ENCODE results near the gene WWC2. TPM values are rescaled to one million over a fixed set of nuclear protein-coding genes. Genes with fewer than 3 reads are reported as not detected.

WWC2 gene
- total RNA-seq, 2 donors from 2014 or later: 5.8 to 6.3 TPM

DNA sequence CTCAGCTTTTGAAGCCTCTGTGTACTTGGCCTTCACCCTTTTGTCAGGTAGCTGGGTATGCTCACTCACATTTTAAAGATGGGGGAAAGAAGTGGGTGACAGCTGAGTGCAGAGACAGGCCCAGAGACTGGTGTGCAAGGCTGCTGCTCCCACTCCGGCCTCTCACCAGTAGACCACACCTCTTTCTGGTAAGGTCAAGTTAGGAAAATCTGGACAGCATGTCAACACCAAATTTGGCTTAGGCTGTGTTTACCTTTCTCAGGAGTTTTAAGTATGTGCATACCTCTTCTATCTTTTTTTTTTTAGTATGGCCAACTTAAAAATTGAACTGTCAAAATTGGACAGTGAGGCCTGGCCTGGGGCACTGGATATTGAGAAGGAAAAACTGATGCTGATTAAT, 154.4 kb downstream of the WWC2 start:
- ATAC-seq: no peak
- Mint-ChIP-seq H3K36me3 (ENCODE audit: low read depth) (no peaks in the 10 kb centered on the region), H3K4me3 (no peak overlapping the region), H3K4me1 (no peaks in the 10 kb centered on the region), H3K27me3 (no peaks in the 10 kb centered on the region), H3K27ac (no peak overlapping the region)
- DNase-seq: no peak
- H3K9me3 ChIP-seq (ENCODE audit: control insufficient read depth, low read length, poor library complexity, severe bottlenecking): no peaks in the 10 kb centered on the region

DNA sequence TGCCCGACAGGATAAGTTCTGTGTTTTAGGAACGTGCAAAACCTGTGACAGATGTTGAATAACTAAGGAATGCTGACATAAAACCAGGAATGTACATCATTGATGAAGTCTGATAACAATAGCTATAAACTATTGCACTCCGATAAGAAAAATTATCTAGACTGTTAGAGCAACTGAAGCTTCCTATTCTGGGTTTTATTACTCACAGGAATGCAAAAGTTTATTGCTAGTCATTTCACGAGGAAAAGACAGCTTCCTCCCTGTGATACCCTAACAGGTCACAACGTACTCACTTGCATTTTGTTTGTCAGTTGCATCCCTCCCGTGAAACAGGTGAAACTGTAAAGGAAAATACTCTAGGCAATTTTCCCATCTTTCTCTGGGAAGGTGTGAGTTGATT, 155.1 kb downstream of the WWC2 start:
- ATAC-seq (no peak), DNase-seq (no peak)
- Mint-ChIP-seq H3K36me3 (ENCODE audit: low read depth) (no peaks in the 10 kb centered on the region), H3K27ac (no peak overlapping the region), H3K27me3 (no peaks in the 10 kb centered on the region), H3K4me3 (no peak overlapping the region), H3K4me1 (no peaks in the 10 kb centered on the region)
- H3K9me3 ChIP-seq (ENCODE audit: control insufficient read depth, low read length, poor library complexity, severe bottlenecking): no peaks in the 10 kb centered on the region

DNA sequence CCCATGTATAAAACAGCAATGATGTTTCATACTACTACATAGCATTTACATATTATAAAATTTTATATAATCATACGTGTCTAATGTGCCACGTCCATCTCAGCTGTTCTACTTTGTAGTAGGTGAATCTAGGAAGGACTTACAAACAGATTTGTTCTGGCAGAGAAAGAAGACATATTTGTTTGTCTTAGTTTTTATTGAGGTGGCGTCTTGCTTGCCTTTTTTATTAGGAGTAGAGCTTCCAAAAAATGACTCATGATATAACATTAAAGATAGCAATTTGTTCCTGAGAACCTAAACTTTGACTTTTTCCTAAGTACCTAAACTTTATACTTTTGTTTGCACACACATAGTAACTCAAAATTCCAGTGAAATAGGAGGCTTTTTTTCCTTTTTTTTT, 156.4 kb downstream of the WWC2 start:
- H3K27me3 Mint-ChIP-seq: no peaks in the 10 kb centered on the region
- ATAC-seq: no peak
- no peaks in the 10 kb centered on the region for H3K4me1 Mint-ChIP-seq
- no peak for DNase-seq
- no peak overlapping the region for H3K27ac Mint-ChIP-seq
- H3K4me3 Mint-ChIP-seq: no peak overlapping the region
- no peaks in the 10 kb centered on the region for H3K9me3 ChIP-seq (ENCODE audit: control insufficient read depth, low read length, poor library complexity, severe bottlenecking)
- H3K36me3 Mint-ChIP-seq (ENCODE audit: low read depth): no peaks in the 10 kb centered on the region

DNA sequence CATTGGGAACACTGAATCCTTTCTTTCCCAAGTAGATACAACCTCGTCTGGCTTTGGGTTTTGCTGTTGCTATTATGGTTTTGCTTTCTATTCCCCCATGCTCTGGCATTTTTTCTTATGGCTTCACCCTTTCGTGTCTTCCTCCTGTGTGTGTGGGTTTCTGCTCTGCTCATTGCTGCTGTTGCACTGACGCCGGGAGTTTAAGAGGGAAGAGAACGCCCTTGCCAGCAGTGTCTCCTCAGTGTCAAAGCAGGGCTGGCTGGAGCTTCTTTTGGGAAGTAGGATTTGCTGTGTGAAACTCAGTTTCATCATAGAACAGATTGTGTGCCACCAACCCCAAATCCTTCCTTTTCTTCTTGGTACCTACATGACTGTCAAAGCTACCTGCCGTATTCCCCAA, 157.3 kb downstream of the WWC2 start:
- Mint-ChIP-seq H3K27me3 (no peaks in the 10 kb centered on the region), H3K27ac (no peak overlapping the region), H3K36me3 (ENCODE audit: low read depth) (no peaks in the 10 kb centered on the region), H3K4me3 (no peak overlapping the region), H3K4me1 (no peaks in the 10 kb centered on the region)
- H3K9me3 ChIP-seq (ENCODE audit: control insufficient read depth, low read length, poor library complexity, severe bottlenecking): no peaks in the 10 kb centered on the region
- no peak for ATAC-seq
- DNase-seq: no peak

DNA sequence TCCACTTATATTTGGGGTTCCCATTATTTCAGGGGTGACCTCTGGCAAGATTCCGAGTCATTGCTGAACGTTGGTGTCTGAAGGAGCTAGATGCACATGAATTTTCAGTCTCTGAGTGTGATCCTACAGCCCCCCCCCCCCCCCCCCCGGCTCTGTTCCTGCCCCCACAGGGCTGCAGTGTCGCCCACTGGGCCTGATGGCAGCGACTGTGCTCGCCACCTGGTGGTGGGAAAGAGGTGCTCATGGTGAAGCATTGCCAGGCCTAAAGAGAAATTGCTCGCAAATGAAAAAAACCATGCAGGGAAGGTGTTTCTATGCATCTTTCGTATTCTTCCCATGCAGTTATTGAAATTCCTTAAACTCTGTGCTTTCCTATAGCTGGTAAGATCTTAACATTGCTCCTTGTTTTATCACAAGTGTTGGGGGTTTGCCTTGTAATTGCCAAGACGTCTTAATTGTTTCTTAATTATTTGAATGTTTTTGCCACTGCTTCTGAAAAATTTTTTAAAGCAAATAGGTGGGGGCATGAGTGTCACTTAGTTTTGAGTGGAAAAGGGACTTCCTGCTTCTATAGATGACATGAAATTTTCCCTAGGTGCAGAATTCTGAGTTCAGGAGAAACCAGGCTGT, 157.8 kb downstream of the WWC2 start:
- Mint-ChIP-seq H3K36me3 (ENCODE audit: low read depth) (no peaks in the 10 kb centered on the region), H3K27ac (no peak overlapping the region), H3K4me3 (no peak overlapping the region), H3K4me1 (peaks cover under 1% of the 10 kb centered on the region), H3K27me3 (no peaks in the 10 kb centered on the region)
- ATAC-seq (peak; percentile 60), DNase-seq (peak in 1 of 3 donors; percentile 31)
- H3K9me3 ChIP-seq (ENCODE audit: control insufficient read depth, low read length, poor library complexity, severe bottlenecking): no peaks in the 10 kb centered on the region

DNA sequence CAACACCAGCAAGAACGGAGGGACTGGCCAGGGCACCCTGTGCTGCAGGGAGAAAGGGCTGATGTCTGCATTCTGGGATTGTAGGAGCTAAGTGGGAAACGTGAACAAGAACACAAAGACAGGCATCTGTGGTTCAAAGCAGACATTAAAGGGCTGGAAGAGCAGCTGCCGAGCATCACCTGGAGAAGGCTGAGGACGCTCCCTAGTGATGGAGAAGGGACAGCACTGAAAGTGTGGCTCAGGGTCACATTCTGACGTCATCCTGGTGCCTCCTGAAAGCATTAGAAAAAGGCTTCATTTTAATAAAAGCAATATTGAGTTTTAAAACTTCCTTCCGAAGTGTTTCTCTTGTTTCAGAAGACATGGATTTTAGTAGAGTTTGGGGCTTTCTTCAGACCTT, 158.8 kb downstream of the WWC2 start:
- Mint-ChIP-seq H3K27me3 (no peaks in the 10 kb centered on the region), H3K4me3 (no peak overlapping the region), H3K27ac (no peak overlapping the region), H3K36me3 (ENCODE audit: low read depth) (no peaks in the 10 kb centered on the region), H3K4me1 (peaks cover 5% of the 10 kb centered on the region)
- H3K9me3 ChIP-seq (ENCODE audit: control insufficient read depth, low read length, poor library complexity, severe bottlenecking): no peaks in the 10 kb centered on the region
- ATAC-seq (no peak), DNase-seq (no peak)

DNA sequence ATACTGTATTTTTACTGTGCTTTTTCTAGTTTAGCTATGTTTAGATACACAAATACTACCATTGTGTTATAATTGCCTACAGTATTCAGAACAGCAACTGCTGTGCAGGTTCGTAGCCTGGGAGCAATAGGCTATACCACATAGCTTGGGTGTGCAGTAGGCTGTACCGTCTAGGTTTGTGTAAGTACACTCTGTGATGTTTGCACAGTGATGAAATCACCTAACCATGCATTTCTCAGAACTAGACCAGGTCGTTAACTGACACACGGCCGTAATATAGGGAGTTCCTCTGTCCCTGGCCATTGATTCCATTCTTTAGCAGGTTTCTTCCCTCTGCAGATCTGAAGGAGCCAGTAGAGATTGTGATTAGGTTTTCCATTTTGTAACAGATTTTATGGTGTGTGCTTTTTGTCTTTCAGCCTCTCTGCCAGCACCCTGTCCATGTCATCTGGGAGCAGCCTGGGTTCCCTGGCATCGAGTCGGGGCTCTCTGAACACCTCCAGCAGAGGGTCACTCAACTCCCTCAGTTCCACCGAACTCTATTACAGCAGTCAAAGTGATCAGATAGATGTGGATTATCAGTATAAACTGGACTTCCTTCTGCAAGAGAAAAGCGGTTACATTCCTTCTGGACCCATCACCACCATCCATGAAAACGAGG, 161.6 kb downstream of the WWC2 start:
- Mint-ChIP-seq H3K4me3 (no peak overlapping the region), H3K27ac (no peak overlapping the region), H3K4me1 (peaks cover 5% of the 10 kb centered on the region), H3K36me3 (ENCODE audit: low read depth) (no peaks in the 10 kb centered on the region), H3K27me3 (no peaks in the 10 kb centered on the region)
- DNase-seq: no peak
- no peak for ATAC-seq
- no peaks in the 10 kb centered on the region for H3K9me3 ChIP-seq (ENCODE audit: control insufficient read depth, low read length, poor library complexity, severe bottlenecking)

DNA sequence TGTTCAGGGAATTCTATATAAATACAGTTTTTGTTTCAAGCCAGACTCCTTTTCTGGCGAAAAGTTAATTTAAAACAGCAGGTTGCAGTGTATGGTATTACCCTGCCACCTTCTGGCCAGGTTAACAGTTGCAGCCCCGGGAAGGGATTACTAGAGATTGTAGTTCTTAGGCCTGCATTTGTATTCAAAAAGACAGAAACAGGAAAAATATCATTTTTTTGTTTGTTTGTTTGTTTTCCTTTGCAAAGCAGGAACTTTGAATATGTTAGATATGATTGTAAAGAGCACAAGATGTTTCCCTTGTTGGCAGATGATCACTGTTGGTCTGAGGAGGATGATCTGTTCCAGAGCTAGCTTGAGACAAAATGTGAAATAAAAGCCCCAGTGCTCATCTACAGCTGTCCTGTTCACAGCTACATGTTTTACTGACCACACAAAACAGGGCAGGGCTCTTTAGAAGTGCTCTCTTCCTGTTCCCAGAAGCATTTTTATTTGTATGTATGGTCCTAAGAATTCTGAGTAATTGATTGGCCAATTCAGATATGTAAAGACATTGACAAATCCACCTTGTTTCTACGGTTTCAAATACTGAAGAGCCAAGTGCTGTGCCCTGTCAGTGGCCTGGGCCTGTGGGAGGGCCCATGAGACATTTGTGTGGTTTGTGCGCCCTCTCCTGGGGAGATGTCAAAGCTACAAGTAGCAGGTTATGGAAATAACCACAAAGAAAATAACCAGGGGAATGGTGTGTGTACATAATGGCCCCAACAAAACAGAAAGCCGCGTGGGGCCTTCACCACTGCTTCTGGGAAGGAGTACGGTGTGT, 163.1 kb downstream of the WWC2 start:
- H3K4me1 Mint-ChIP-seq: peaks cover 5% of the 10 kb centered on the region
- ATAC-seq (peak; percentile 95), DNase-seq (peak; percentile 34 to 66 (median 40))
- peak overlapping the region; percentile 77 for H3K27ac Mint-ChIP-seq
- no peak overlapping the region for H3K4me3 Mint-ChIP-seq
- no peaks in the 10 kb centered on the region for H3K36me3 Mint-ChIP-seq (ENCODE audit: low read depth)
- no peaks in the 10 kb centered on the region for H3K9me3 ChIP-seq (ENCODE audit: control insufficient read depth, low read length, poor library complexity, severe bottlenecking)
- H3K27me3 Mint-ChIP-seq: no peaks in the 10 kb centered on the region

DNA sequence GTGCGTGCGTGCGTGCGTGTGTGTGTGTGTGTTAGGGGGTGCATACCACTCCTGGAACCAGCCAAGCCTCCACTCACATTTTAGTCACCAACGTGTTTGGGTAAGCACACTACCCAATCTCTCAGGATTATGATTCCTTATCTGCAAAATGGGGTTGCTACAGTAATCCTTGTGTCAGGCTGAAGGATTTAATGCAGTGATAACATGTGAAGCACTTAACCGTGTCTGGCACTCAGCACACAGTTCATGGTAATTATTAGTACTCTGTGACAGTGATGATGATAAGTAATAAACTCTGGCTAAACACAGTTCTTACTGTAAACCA, 163.7 kb downstream of the WWC2 start:
- no peaks in the 10 kb centered on the region for H3K36me3 Mint-ChIP-seq (ENCODE audit: low read depth)

DNA sequence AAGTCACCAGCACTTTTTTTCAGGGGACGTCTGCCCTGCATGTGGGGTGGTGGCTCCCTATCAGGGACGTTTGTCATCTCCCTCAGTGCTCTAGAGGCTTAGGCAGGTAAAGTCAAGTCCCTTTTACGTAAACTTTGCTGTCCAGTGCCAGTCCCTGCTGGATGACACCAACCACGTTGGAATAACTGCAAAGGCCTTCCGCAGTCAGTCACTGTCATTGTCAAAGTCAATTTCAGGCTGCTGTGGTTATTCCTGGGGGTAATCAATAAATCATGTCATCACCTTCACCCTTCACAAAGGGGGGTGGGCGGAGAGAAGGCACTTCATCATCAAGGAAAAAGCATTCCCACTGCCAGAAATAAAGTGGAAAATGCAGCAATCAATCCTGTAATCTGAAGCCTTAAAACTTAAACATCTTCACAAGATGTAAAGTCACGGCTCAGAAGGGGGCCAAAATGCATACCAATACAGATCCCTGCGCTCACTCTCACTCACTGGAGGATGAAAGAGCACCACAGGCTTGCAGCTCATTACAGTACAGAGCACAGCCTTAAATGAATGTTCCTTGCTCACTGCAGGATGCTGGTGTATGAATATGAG, 164.8 kb downstream of the WWC2 start:
- no peaks in the 10 kb centered on the region for H3K27me3 Mint-ChIP-seq
- DNase-seq (no peak), ATAC-seq (no peak)
- H3K27ac Mint-ChIP-seq: no peak overlapping the region
- H3K9me3 ChIP-seq (ENCODE audit: control insufficient read depth, low read length, poor library complexity, severe bottlenecking): no peaks in the 10 kb centered on the region
- no peaks in the 10 kb centered on the region for H3K36me3 Mint-ChIP-seq (ENCODE audit: low read depth)
- no peak overlapping the region for H3K4me3 Mint-ChIP-seq
- peaks cover 5% of the 10 kb centered on the region for H3K4me1 Mint-ChIP-seq

More for the DNA sequence above, 163.7 kb downstream of the WWC2 start:
- no peak overlapping the region for H3K4me3 Mint-ChIP-seq
- H3K4me1 Mint-ChIP-seq: peaks cover 5% of the 10 kb centered on the region
- ATAC-seq: no peak
- DNase-seq: no peak
- no peaks in the 10 kb centered on the region for H3K9me3 ChIP-seq (ENCODE audit: control insufficient read depth, low read length, poor library complexity, severe bottlenecking)
- H3K27ac Mint-ChIP-seq: peak overlapping the region; percentile 77
- no peaks in the 10 kb centered on the region for H3K27me3 Mint-ChIP-seq

DNA sequence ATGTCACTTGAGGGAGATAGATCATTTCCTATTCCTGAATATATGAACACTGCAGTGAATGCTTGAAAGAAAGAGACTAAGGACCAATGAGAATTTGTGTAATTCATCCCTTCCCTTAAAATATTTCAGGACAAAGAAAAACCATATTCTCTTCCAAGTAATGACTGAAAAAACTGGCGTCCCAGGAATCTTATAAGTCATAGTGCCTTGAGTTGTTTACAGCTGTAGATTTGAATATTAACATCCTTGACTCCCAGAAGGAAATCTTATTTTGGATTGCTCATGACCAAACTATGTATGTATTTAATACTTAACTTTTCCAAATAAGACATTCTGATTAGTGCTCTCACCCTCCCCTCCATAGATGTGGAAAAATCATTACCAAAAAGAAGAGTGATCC, 165.6 kb downstream of the WWC2 start:
- no peaks in the 10 kb centered on the region for H3K36me3 Mint-ChIP-seq (ENCODE audit: low read depth)
- no peak overlapping the region for H3K27ac Mint-ChIP-seq
- H3K4me1 Mint-ChIP-seq: peaks cover 5% of the 10 kb centered on the region
- DNase-seq: no peak
- H3K4me3 Mint-ChIP-seq: no peak overlapping the region
- no peaks in the 10 kb centered on the region for H3K27me3 Mint-ChIP-seq
- H3K9me3 ChIP-seq (ENCODE audit: control insufficient read depth, low read length, poor library complexity, severe bottlenecking): no peaks in the 10 kb centered on the region
- ATAC-seq: no peak

DNA sequence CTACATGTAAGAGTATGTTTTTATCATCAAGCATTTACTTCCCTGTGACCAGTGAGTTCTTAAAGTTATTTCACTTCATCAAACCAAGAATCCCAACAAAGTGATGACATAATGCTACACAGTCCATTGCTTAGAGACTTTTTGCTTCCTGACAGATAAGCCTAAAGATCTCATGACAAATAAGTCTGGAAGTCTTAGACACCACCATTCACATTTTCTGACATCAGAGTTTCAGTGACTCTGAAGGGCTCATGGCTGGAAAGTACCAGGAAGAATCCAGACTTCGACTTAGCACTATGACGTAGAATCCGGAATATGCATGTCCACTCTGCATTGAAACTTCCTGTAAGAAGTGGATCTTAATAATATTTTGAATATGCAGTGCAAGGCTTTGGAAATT, 167.3 kb downstream of the WWC2 start:
- DNase-seq (no peak), ATAC-seq (no peak)
- Mint-ChIP-seq H3K27ac (no peak overlapping the region), H3K4me3 (no peak overlapping the region), H3K27me3 (no peaks in the 10 kb centered on the region), H3K36me3 (ENCODE audit: low read depth) (no peaks in the 10 kb centered on the region), H3K4me1 (peaks cover 5% of the 10 kb centered on the region)
- H3K9me3 ChIP-seq (ENCODE audit: control insufficient read depth, low read length, poor library complexity, severe bottlenecking): no peaks in the 10 kb centered on the region

DNA sequence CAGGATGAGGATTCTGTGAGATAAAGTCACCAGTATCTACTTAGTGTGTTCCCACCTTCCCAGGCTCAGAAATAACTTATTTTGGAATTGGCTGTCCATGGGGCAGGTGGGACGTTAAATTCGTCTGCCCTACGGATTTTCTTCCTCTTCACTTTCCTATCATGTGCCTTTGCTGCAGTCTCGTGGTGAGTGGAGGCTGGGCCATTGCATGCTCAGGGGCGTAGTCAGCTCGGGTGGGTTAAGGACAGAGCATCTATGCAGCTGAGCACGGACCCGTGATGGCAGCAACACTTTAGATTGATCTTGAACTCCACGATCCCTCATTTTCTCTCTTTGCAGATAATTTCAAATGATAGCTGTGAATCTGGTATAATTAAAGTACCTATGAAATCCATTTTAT, 169.5 kb downstream of the WWC2 start:
- no peak for DNase-seq
- no peaks in the 10 kb centered on the region for H3K9me3 ChIP-seq (ENCODE audit: control insufficient read depth, low read length, poor library complexity, severe bottlenecking)
- Mint-ChIP-seq H3K4me1 (no peaks in the 10 kb centered on the region), H3K36me3 (ENCODE audit: low read depth) (no peaks in the 10 kb centered on the region), H3K27me3 (no peaks in the 10 kb centered on the region), H3K27ac (peak overlapping the region; percentile 83), H3K4me3 (no peak overlapping the region)
- ATAC-seq: no peak

All from T-helper 17 cell (primary cell).